Ureter (tissue), 1 donor: ENCODE data around the gene TTC7B. TPM values are rescaled to one million over a fixed set of nuclear protein-coding genes. Genes with fewer than 3 reads are reported as not detected.

Experiments used
- DNase-seq: peaks from one replicate; pipeline ENCODE4 v3.0.0-alpha.2; 2020; ENCODE audit warnings: low spot score
- total RNA-seq: library from RNA; stranded (reverse); gene quantifications from one replicate; pipeline ENCODE4 v1.2.4, GENCODE V29; 2023
- donor health status: DM: yes; HTN: yes; CAD: no.

TTC7B gene
- total RNA-seq, 1 donor from 2014 or later = 68.8 TPM

DNA sequence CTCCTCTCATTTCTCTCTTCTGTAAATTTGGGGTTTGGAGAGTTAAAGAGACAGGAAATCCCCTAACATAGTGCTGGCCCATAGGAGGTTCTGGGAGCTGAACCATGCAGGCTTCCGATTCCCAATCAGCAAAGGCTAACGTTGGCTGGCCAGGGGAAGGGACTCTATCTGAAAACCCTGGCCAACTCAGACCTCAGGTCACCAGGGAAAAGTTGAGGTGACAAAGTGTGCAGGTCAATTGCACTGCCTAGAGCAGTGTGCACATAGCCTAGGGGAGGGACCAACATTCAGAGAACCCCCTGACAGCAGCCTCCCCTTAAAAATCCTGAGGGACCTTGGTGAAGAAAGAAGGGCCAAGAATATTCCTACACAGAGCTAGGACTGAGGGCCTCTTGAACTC lies 38.9 kb downstream of the TTC7B start:
- DNase-seq = peak; percentile 26

DNA sequence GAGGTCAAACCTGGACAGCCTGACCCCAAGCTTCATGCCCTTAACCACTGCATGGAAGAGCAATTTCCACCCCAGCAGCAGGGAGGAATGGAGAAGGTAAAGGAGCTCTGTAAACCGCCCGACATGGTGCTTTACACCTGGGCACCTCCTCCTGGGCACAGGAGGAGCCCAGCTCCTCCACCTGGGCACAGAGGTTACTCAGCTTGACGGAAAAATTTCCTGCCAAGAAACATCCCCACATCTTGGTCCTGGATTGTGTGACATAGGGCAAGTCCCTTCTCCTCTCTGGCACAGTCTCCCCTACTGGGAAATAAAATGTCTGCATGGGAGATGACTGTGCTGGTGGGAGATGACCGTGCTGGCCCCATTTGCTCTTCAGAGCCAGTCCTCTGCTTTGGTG lies 40.8 kb downstream of the TTC7B start:
- DNase-seq = no peak

- DNase-seq = no peak
These were observed 41.9 kb downstream of the TTC7B start for GRCh38 chr14:90774316-90774715.

GRCh38 chr14:90773705-90774104 lies 42.5 kb downstream of the TTC7B start:
- DNase-seq = no peak

GRCh38 chr14:90773196-90773486 lies 43.1 kb downstream of the TTC7B start:
- no peak for DNase-seq

GRCh38 chr14:90767899-90768298 lies 48.3 kb downstream of the TTC7B start:
- DNase-seq = no peak

DNA sequence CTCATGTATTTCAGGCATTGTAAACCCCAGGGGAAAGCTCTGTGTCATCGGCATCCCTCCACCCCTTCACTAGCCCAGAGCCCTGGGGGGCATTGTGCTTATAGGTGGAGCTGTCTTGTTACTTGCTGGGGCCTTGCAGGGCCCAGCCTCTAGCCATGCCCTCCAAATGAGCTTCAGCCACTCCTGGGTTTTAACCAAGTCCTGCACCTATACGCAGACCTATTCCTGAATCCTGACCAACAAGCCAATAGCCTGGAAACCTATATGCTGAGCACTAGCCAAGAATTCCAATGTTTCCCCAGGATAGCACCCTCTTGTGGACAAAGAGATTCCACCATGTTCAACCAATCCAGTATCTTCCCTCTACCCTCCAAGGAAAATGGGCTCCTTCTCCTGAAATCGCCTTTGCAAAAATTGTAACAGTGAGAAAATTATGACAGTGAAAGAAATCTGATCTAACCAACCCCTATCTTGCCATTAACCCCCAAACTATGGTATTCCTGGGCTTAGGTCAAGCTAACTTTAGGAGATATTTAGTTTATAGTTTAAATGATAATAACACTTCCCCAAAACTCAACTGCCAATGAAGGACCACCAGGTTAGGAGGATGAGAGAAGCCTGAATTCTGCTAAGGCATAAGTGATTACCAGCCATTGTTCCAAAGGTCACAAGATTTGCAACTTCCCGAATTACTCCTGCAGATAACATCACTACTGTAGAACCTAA lies 55.5 kb downstream of the TTC7B start:
- DNase-seq = no peak

DNA sequence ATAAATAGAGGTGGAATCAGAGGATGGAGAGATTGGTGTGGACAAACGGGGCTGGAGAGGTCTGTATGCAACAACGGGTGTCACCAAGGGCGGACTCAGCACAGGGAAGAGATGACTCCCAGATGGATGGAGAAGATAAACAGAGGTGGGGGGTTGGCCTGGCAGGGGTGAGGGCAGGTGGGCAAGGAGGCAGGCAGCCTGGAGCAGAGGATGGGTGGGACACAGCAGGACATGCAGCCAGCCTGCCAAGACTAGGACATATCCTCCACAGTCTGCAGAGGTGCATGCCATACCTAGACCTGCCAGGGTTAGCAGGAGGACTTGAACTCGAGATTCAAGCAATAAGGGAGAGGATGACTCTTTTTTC lies 56.2 kb downstream of the TTC7B start:
- no peak for DNase-seq

DNA sequence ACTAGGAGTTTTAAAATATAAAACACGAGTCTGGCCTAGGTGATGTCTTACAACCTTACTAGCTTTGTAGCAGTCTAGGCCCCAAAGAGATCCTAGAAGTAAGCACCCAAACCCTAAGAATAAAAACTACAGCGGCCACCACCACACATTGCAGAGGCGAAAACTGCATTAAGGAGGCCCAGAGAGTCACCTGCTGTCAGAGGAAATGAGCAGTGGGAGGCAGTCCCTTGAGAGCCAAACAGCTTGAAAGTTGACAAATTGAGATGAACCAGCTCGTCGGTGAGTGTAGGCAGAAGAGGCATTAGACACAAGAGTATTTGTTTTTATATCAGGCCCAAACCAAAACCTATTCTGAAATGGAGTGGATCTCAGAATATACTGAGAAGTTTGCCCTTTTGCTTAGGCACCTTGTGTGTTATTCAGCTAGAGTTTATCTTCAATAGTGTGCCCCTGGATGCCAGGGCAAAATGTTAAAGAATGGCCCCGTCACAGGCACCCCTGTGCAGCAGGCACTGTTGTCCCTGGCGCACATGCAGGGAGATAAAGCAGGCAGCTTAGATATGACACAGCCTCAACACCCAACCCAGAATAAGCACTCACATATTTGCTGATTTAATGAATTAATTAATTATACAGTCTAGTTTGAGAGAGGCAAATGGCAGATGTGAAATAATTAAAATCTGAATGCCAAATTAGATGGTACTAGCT lies 56.7 kb downstream of the TTC7B start:
- no peak for DNase-seq

DNA sequence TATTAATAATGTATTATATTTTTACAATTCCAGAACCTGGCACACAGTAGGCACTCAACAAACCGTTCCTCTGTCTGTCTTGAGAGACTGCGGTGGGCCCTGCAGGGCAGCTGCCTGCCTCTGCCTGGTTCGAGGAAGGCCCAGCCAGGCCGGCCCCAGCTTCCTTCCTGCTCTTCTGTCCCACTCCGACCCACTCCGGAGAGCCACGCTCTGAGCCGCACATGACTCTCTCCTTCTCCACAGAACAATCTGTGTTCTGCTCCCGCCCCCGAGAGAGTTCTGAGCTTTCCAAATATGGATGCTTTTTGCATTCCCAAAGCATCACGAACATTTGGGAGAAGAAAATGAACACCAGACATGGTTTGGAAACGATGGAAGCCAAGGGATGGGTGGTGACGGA lies 57.3 kb downstream of the TTC7B start:
- DNase-seq = peak; percentile 55

DNA sequence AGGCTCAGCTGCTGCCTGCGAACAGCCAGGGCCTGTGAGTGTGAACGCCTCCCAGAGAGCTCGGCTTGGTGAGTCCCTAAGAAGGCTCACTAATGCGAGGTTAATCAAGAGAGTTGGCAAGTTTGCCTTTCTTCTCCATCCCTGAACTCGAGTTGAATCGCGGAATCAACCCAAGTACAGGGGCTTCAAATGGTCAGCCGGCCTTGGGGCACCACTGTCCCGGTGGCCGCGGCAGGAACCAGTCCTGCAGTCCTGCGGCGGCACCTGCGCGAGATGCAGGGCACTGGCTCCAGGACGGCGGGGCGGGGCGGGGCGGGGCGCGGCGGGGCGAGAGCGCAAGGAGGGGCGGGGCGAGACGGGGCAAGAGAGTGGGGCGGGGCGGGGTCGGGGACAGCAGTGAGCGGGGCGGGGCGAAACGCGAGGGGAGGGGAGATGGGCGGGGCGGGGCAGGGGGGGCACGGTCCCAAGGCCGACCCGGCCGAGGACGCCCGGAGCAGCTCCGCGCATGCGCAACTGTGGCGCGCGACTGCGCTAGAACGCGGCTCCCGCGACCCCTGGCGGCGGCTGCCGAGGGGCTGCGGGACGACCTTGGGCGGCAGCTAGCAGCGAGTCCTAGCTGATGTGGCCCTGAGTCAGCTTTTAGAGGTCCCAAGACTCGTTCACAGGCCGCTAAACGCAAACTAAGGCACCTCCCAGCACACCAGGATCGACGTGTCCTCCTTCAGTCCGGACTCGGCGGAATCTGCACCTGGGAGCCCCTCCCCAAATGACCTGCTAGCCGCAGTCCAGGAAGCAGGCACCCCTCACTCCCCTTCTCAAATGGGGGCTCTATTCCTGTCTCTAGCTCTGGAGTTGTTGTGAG lies 58.0 kb downstream of the TTC7B start:
- DNase-seq = peak; percentile 91

- DNase-seq = no peak
These were observed 58.8 kb downstream of the TTC7B start for GRCh38 chr14:90757452-90757851.

DNA sequence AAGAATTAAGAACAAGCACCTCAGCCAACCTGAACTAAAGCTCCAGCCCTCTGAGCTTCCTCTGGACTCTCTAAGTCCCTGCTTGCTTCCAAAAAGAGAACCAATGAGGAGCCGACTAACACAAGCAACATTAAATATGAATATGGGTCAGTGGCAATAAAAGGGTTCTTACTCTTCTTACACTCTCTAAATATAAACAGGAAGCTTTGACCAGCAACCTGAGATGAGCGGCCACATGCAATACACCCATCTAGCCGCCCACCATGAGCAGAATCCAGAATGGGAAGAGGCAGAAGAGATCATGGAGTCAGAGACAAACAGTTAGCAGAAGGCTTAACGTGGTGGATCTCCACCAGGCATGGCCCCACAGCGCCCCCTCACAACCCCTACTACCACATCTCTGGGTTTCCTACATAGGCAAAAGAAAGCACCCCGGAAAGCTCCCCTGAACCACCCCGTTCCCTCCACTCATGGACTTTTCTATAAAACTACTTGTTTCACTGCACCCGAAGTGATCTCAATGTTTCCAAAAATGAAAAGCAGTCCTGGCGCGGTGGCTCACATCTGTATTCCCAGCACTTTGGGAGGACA lies 59.4 kb downstream of the TTC7B start:
- DNase-seq = no peak

DNA sequence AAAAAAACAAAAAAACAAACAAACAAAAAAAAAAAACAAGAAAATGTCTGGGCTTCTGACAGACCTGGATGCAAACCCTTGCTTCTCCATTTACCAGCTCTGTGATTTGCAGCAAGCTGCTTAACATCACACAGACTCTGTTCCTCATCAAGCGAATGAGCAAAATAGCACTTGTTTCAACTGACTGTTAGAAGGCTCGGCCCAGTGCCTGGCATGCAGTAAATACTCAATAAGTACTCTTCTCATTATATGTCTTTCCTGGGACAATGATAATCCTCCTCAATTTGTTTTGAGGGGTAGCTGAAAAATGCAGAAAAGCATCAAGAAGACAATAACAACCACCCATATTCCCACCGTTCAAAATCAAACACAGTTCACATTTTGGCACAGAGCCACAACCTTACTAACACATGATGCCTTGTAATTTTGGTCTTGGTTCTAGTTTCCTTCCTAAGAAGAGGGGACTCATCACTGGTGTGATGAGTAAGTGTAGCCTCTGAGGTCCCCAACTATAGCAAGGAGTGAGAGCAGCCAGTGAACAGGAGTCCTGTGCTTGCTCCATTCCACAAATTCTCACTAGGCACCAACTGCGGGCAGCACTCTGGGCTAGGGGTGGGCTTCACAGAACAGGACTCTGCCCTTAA lies 60.4 kb downstream of the TTC7B start:
- no peak for DNase-seq

- no peak for DNase-seq
These were observed 62.7 kb downstream of the TTC7B start for GRCh38 chr14:90753456-90754005.

- DNase-seq = no peak
These were observed 65.5 kb downstream of the TTC7B start for GRCh38 chr14:90750701-90751100.

DNA sequence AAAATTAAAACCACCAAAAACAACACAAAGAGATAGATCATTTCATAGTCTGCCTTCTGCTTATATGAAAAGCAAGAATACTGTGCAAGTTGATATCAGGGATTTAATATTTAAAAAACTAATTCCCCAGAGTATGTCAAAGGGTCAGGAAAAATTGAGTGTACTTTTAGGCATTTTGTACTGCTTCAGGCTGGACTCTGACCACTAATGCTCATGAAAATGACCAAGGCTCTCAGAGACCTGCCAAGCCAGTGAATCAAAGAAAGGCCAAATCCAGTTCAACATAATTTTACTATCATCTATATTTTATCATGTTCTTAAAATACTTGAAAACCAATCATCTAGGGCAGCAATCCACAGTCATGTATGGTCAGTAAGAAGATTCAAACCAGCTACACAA lies 66.0 kb downstream of the TTC7B start:
- no peak for DNase-seq

DNA sequence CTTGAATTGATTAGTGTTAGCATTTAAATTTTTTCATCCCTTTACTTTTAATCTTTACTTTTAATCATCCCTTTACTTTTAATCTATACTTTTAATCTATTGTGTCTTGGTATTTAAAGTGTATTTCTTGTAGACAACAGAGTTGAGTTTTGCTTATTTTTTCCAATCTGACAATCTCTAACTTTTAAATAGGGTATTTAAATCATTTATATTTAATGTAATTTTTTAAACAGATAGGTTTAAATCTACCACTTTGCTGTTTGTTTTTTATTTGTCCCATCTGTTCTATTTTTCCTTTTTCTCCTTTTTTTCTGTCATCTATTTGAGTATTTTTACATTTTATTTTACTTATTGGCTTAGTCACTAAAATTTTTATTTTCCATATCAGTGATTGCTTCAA lies 68.3 kb downstream of the TTC7B start:
- no peak for DNase-seq

DNA sequence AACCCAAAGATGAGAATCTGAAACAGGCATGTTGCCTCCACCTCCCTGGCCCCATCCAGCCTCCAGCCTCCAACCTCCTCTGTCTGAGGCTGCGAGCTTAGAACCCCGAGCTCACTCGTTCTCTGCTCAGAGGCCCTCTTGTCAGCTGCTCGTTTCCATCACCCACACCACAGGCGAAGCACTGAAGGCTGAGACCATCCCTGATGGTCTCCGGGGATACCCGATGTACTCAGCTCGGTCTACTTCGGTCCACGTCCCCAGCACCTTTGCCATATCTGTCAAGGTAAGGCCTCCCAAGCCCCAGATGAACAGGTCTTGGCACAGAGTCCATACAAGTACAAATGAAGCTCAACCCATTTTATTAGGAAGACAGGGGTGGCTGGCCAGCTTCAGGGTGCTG lies 72.4 kb downstream of the TTC7B start:
- no peak for DNase-seq

- no peak for DNase-seq
These were observed 72.8 kb downstream of the TTC7B start for GRCh38 chr14:90743425-90743824.

- no peak for DNase-seq
These were observed 73.5 kb downstream of the TTC7B start for GRCh38 chr14:90742729-90743128.

GRCh38 chr14:90742252-90742651 lies 74.0 kb downstream of the TTC7B start:
- no peak for DNase-seq
